GM18867 (cell line): Measurements from ENCODE around the gene SLC27A2.

ENCODE experiments used
- ATAC-seq: cut with Tn5 transposase; IDR thresholded peaks from one replicate; pipeline ENCODE4 v1.9.1; 2021; ENCODE audit warnings: mild to moderate bottlenecking, moderate library complexity; ENCODE audit not compliant: unreplicated experiment

Gene SLC27A2

GRCh38 chr15:50260969-50261496 lies 79.0 kb downstream of the SLC27A2 start:
- ATAC-seq, result peak; percentile 53

- ATAC-seq, result no peak
These were observed 80.0 kb downstream of the SLC27A2 start for GRCh38 chr15:50261981-50262380.

GRCh38 chr15:50262533-50262932 lies 80.5 kb downstream of the SLC27A2 start:
- no peak for ATAC-seq

DNA sequence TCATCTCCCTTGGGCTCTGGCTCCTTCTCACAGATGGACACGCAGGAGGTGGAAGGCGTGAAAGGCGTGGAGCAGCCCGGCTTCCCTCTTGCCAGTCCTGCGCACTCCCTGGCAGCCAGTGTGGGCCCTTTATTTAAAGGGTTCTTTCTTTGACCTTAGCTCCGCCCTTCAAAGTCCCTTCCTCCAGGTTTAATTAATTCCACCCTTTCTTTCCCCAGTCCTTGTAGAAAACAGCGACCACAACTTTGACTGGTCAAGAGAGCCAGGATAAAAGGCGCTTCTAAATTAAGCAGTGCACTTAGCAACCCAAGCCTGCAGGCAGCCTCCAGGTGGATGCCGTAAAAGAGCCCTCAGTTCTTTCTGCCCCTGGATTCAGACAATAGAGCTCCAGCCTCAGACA lies 83.6 kb downstream of the SLC27A2 start, which contains the start of gene HDC:
Gene HDC (minus strand): TSS at position 107 of the 400 bp plus-strand sequence. CDS start 103 bp downstream, at position 4.
- ATAC-seq, result no peak

DNA sequence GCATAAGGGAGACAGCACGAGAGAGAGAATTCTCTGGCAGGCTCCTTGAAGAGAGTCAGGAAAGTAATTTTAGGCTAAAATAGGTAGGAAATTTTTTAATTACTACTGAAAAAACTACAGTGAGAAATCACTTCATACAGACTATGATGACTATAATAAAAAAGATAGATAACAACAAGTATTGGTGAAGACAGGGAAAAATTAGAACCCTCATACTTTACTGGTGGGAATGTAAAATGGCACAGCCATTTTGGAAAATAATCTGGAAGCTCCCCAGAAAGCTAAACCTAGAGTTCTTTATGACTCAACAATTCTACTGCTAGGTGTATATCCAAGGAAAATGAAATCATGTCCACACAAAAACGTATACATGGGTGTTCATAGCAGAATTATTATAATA lies 85.6 kb downstream of the SLC27A2 start:
- ATAC-seq, result no peak

DNA sequence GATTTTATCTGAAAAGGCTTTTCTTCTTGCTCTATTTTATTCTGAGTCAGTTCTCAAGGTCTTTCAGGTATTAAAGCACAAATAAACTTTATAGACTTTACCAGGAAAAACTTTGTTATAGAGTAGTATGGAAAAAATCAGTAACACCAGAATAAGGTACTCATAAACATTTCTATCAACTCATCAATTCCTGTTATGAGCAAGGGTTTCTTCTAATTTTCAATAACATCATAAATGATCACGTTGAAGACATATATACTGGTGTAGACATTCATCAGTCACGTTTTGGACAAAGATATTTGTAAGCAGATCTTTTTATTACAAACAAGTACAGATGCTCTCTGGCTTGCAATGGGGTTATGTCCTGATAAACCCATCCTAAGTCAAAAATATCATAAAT lies 93.1 kb downstream of the SLC27A2 start:
- ATAC-seq, result no peak

DNA sequence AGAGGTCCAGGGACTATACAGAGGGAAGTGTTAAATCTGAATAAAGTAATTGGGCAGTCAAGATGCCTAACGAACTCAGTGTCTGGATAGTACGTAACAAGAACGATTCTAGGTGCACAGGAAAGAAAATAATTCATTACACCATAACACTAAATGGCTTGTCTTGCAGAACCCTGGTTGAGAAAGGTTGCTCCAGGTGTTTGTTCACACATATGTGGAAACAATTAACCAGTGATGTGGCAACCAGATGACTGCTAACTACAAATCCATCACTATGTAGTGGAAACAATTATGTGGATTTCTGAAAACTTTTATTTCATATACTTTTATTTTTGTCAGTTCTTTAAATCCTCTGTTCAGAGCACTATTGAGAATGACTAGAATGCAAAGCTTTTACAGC lies 93.9 kb downstream of the SLC27A2 start:
- ATAC-seq, result no peak

DNA sequence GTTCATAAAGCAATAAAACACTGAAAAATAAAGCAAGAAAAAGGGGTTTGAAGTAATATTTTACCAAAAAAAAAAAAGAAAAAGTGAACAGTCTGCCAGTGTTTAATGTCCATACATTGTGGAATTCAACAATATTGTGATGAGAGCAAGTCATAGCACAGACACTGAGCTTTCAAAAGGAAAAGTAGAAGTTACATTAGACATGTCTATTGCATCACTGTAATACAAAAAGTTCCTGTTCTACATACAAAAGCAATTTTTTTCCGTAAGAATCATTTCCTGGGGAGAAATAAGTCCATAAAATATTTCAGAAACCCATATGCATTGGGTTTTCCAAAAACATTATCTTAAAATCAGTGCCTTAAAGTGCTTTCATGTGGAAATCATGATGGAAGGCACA lies 95.4 kb downstream of the SLC27A2 start:
- ATAC-seq, result no peak

DNA sequence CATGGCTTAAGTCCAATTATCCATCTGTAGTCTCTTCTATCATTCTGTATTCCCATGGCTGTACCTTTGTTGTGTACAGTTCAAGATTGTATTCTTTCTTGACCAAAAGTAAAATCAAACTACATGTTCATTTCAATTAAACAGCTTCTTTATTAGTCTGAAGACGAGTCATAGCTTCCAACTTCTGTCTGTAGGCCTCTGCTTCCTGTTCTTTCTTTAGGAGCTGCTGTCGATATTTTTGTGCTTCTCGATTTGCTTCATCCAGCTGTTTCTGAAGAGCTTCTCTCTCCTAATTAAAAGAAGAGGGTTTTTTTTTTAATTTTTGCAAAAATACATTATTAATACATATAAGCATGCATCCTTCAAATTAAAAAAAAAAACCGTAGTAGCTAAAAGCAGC lies 96.5 kb downstream of the SLC27A2 start:
- ATAC-seq, result no peak

DNA sequence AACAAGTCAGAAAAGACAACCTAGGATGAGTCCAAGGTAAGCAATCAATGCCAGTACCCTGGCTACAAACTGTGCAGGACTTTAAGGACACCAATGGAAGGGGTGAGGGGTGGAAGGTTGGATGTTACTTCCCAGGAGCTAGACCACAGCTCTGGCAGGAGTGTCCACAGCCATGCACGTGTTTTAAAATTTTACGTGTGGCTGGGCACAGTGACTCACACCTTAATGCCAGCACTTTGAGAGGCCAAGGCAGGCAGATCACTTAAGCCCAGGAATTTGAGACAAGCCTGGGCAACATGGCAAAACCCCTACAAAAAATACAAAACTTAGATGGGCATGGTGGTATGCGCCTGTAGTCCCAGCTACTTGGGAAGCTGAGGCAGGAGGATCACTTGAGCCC lies 98.3 kb downstream of the SLC27A2 start:
- ATAC-seq, result no peak

DNA sequence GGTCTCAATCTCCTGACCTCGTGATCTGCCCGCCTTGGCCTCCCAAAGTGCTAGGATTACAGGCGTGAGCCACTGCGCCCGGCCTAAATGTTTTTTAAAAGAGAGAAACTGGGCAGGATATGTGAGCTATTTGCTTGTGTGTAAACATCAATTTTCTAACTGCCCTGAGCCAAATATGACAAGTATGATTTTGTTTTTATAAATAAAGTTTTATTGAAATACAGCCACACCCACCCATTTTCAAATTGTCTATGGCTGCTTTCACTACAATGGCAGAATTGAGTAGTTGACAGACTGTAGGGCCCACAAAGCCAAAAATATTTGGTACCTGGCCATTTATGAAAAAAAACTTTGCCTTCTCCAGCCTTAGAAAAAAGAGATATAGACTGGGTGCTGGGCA lies 99.4 kb downstream of the SLC27A2 start:
- no peak for ATAC-seq
